HCT116 (cell line): ENCODE data around the gene BAIAP2L2. TPM values are rescaled to one million over a fixed set of nuclear protein-coding genes. Genes with fewer than 3 reads are reported as not detected.

Experiments
- ATAC-seq: fragments of 200-7000 bp; cut with Tn5 transposase; 2 replicates; pipeline ENCODE4 v1.9.1; 2020; ENCODE audit warnings: mild to moderate bottlenecking, moderate library complexity
- BruUV-seq: library from RNA; stranded (reverse); fragments of 400-500 nt; replicated peaks from 2 replicates; lab custom pipeline; 2021; lab: Mats Ljungman, UMichigan
- CTCF ChIA-PET: fragments of 300-600 bp; sonication (Branson Sonifier 250); formaldehyde crosslinking; loops from one replicate; lab custom pipeline; 2021; ENCODE audit warnings: antibody characterized with exemption; lab: Charles Lee
- POLR2A ChIA-PET: fragments of 300-600, 350-600 bp; sonication (Branson Sonifier 250); formaldehyde crosslinking; loops from one replicate; lab custom pipeline; 2021; ENCODE audit warnings: antibody characterized with exemption; lab: Charles Lee
- RAD21 ChIA-PET, 2 experiments: fragments of 300-600 bp; sonication (Branson Sonifier 250); formaldehyde crosslinking; loops; one replicate each; lab custom pipeline; 2023; ENCODE audit warnings: low total read pairs in 2 of 2; ENCODE audit not compliant: uncharacterized antibody in 2 of 2, unreplicated experiment in 2 of 2, low non-redundant PET in 1 of 2; lab: Charles Lee
- DNase-seq: peaks from one replicate; pipeline ENCODE4 v3.0.0-alpha.2; 2010; ENCODE audit warnings: low read depth, low spot score
- H2AFZ ChIP-seq: fragments of 200-600 bp; shearing (Covaris generic), sonication (generic); 2 replicates; pipeline ENCODE4 v1.6.1; 2017; ENCODE audit warnings: low read depth, mixed run types, mixed read lengths, antibody characterized with exemption, low read length; ENCODE audit not compliant: poor library complexity, severe bottlenecking
- H3K27ac ChIP-seq: 2 replicates; pipeline ENCODE4 v1.5.1; 2012; ENCODE audit warnings: low read depth, low read length
- H3K27me3 ChIP-seq: fragments of 200-600 bp; sonication (generic); 2 replicates; pipeline ENCODE4 v1.6.1; 2016; ENCODE audit warnings: mixed run types, low read length, mixed read lengths; ENCODE audit not compliant: insufficient read depth
- H3K36me3 ChIP-seq, 2 experiments: fragments of 200-500 bp in 1 of 2; fragments of 200-600 bp in 1 of 2; sonication (Bioruptor generic) in 1 of 2; sonication (generic) in 1 of 2; 2 replicates each; pipeline versions ENCODE4 v1.5.1 to v1.6.1; 2014 to 2016; ENCODE audit warnings: low read length in 2 of 2, inconsistent platforms in 1 of 2, mixed read lengths in 1 of 2, mixed run types in 1 of 2; ENCODE audit not compliant: insufficient read depth in 2 of 2, control insufficient read depth in 1 of 2
- H3K4me1 ChIP-seq, 2 experiments: fragments of 200-600 bp in 1 of 2; sonication (generic) in 1 of 2; 2 replicates each; pipeline versions ENCODE4 v1.5.1 to v1.6.1; 2012 to 2017; ENCODE audit warnings: low read length in 2 of 2, inconsistent platforms in 1 of 2, mild to moderate bottlenecking in 1 of 2, mixed read lengths in 1 of 2, mixed run types in 1 of 2, moderate library complexity in 1 of 2; ENCODE audit not compliant: insufficient read depth in 2 of 2, control insufficient read depth in 1 of 2
- H3K4me2 ChIP-seq: fragments of 200-600 bp; sonication (generic); 2 replicates; pipeline ENCODE4 v1.6.1; 2017; ENCODE audit warnings: mixed run types, low read length, mixed read lengths
- H3K4me3 ChIP-seq, 2 experiments: fragments of 200-600 bp in 1 of 2; sonication (generic) in 1 of 2; replicated peaks in 1 of 2; 2 replicates each; pipeline ENCODE4 v1.5.1; 2011 to 2016; ENCODE audit warnings: low read length in 2 of 2, control low read depth in 1 of 2, low read depth in 1 of 2, mild to moderate bottlenecking in 1 of 2, mixed read lengths in 1 of 2, mixed run types in 1 of 2
- H3K79me2 ChIP-seq: fragments of 200-600 bp; sonication (generic); 2 replicates; pipeline ENCODE4 v1.6.1; 2017; ENCODE audit warnings: mild to moderate bottlenecking, mixed run types, low read length, moderate library complexity, mixed read lengths; ENCODE audit not compliant: insufficient read depth
- H3K9ac ChIP-seq: fragments of 200-600 bp; sonication (generic); 2 replicates; pipeline ENCODE4 v1.6.1; 2016; ENCODE audit warnings: low read length, mixed read lengths
- H3K9me2 ChIP-seq: fragments of 200-600 bp; sonication (generic), shearing (Covaris generic); 2 replicates; pipeline ENCODE4 v1.6.1; 2017; ENCODE audit warnings: mixed run types, mild to moderate bottlenecking, moderate library complexity; ENCODE audit not compliant: insufficient read depth
- H3K9me3 ChIP-seq, 2 experiments: fragments of 200-500 bp in 1 of 2; fragments of 200-600 bp in 1 of 2; sonication (Bioruptor generic) in 1 of 2; sonication (generic) in 1 of 2; 2 replicates each; pipeline ENCODE4 v1.6.1; 2014 to 2017; ENCODE audit warnings: low read length in 2 of 2, mixed read lengths in 2 of 2, inconsistent platforms in 1 of 2, low read depth in 1 of 2, mild to moderate bottlenecking in 1 of 2, mixed run types in 1 of 2, moderate library complexity in 1 of 2; ENCODE audit not compliant: control insufficient read depth in 1 of 2, insufficient read depth in 1 of 2
- H4K20me1 ChIP-seq: fragments of 200-600 bp; sonication (generic), shearing (Covaris generic); 2 replicates; pipeline ENCODE4 v1.6.1; 2017; ENCODE audit warnings: mixed run types, mild to moderate bottlenecking, moderate library complexity; ENCODE audit not compliant: insufficient read depth
- CBX3 ChIP-seq: IDR thresholded peaks from 2 replicates; pipeline ENCODE4 v1.6.1; 2012; ENCODE audit warnings: low read depth
- CEBPB ChIP-seq: IDR thresholded peaks from 2 replicates; pipeline ENCODE4 v1.6.1; 2012; ENCODE audit warnings: low read depth
- EGR1 ChIP-seq: IDR thresholded peaks from 2 replicates; pipeline ENCODE4 v1.6.1; 2012; ENCODE audit warnings: low read depth
- EZH2 ChIP-seq: fragments of 200-600 bp; sonication (generic); IDR thresholded peaks from 2 replicates; pipeline ENCODE4 v1.6.1; 2017; ENCODE audit warnings: antibody characterized with exemption, mixed run types
- EZH2phosphoT487 ChIP-seq: fragments of 200-600 bp; IDR thresholded peaks from 2 replicates; pipeline ENCODE4 v1.6.1; 2018; ENCODE audit warnings: antibody characterized with exemption, borderline replicate concordance
- FOSL1 ChIP-seq: IDR thresholded peaks from 2 replicates; pipeline ENCODE4 v1.6.1; 2012; ENCODE audit warnings: low read depth
- POLR2AphosphoS5 ChIP-seq: IDR thresholded peaks from 2 replicates; pipeline ENCODE4 v1.6.1; 2011; ENCODE audit warnings: mild to moderate bottlenecking, low read depth, low read length, moderate library complexity
- SP1 ChIP-seq: IDR thresholded peaks from 2 replicates; pipeline ENCODE4 v1.6.1; 2012; ENCODE audit warnings: low read depth
- SRF ChIP-seq: IDR thresholded peaks from 2 replicates; pipeline ENCODE4 v1.6.1; 2012; ENCODE audit warnings: low read depth
- ZBTB33 ChIP-seq: IDR thresholded peaks from 2 replicates; pipeline ENCODE4 v1.6.1; 2011; ENCODE audit warnings: mild to moderate bottlenecking, low read length, moderate library complexity; ENCODE audit not compliant: insufficient replicate concordance; ENCODE audit errors: extremely low read depth
- ZFX ChIP-seq: fragments of 450-650 bp; IDR thresholded peaks from 2 replicates; pipeline ENCODE4 v1.6.1; 2017
- ZNF274 ChIP-seq: fragments of 200-500 bp; sonication (Bioruptor generic); IDR thresholded peaks from 2 replicates; pipeline ENCODE4 v1.6.1; 2014; ENCODE audit warnings: mild to moderate bottlenecking, low read depth, low read length, inconsistent platforms
- intact Hi-C: fragments of 100-400 bp; cut with micrococcal nuclease; formaldehyde crosslinking; loops from 2 replicates; pipeline ENCODE4 v1.10.0; 2022
- total RNA-seq: library from RNA; stranded (reverse); gene quantifications from one replicate; pipeline ENCODE4 v1.2.1, GENCODE V29; 2021; ENCODE audit not compliant: unreplicated experiment
- TF ChIP-seq, protein P1 (sequence below): IDR thresholded peaks from 2 replicates; pipeline ENCODE4 v1.6.1; 2012

BAIAP2L2 gene
- total RNA-seq, 1 experiment from 2014 or later: 1.0 TPM

DNA sequence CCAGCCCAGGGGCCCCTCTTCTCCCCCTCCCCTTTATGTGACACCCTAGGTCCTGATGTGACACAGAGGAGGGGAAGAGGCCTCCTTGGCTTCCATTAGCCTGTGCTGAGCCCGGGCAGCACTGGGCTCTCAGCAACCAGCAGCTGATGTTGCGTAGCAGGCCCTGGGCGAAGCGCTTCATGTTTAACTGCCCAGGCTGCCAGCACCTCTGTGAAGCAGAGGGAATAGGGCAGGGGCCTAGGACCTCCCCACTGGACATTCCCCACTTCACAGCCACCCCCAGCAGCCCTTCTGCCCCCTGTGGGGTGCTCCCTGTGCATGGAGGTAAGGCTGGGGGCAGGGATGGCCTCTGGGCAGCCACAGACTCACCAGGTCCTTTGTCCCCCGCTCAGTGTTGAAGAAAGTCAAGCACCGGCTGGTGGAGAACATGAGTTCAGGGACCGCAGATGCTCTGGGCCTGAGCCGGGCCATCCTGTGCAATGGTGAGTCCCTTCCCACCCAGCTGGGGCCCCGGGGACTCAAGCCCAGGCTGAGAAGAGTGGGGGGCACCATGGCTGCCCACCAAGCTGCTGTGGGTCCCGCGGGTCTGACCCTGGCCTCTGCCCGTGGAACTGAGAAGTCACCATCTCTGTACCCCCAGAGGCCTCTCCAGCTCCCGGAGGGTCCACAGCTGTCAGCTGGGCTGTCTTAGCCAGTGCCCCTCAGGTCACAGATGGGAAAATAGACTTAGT lies 41.7 kb downstream of the BAIAP2L2 start:
- RAD21 ChIA-PET: no interaction called here
- no peak for ATAC-seq
- no peak for TF ChIP-seq FOSL1
- TF ChIP-seq, protein P1, sequence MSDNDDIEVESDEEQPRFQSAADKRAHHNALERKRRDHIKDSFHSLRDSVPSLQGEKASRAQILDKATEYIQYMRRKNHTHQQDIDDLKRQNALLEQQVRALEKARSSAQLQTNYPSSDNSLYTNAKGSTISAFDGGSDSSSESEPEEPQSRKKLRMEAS: no peak

DNA sequence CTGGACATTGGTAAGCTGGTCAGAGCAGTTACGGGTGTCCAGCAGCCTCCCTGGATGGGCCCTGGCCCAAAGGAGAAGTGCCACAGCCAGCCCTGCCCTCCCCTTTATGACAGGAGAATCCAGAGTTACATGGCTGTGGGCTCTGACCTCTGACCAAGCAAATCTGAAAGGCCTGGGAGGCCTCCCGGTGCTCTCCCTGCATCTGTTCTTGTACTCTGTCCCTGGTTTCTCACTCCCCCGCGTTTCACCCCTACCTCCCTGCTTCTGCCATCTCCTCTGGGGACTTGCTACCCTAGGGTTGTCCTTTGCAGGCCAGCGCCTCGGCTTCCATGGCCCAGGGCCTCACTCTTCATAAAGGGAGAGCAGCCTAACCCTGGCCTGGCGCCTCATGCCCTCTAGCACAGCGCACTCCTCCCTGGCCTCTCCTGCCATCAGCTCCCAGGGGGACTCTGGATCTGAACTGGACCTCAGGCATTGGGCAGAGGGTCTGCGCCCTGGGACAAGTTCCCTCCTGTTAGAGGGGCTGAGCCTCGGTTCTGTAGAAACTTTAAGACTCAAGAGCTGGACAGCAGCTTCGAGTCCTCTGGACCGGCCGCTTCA lies 42.6 kb downstream of the BAIAP2L2 start:
- Histone ChIP-seq H3K9me3 (no peaks in the 10 kb centered on the region), H3K36me3 (peaks cover 18 to 22% of the 10 kb centered on the region in 2 experiments; a peak in 3 of 4 replicates), H3K4me1 (no peaks in the 10 kb centered on the region), H3K4me2 (no peak overlapping the region), H3K4me3 (no peak overlapping the region), H3K9me2 (no peaks in the 10 kb centered on the region), H3K27ac (no peak overlapping the region), H3K9ac (no peak overlapping the region), H3K27me3 (no peaks in the 10 kb centered on the region), H4K20me1 (no peaks in the 10 kb centered on the region), H2AFZ (no peak overlapping the region), H3K79me2 (no peaks in the 10 kb centered on the region)
- ATAC-seq (no peak), DNase-seq (no peak)
- ChIA-PET RAD21 (no interaction called here), POLR2A (no interaction called here), CTCF (no interaction called here)
- intact Hi-C loops: no loop called here
- no TSS peak for BruUV-seq
- TF ChIP-seq EZH2: no peak
- TF ChIP-seq, protein P1: no peak
- no peak for TF ChIP-seq SP1
- TF ChIP-seq SRF: no peak
- no peak for TF ChIP-seq CEBPB
- no peak for TF ChIP-seq CBX3
- no peak for TF ChIP-seq ZBTB33
- no peak for TF ChIP-seq EGR1
- TF ChIP-seq ZFX: no peak
- TF ChIP-seq ZNF274: no peak
- no peak for TF ChIP-seq POLR2AphosphoS5
- TF ChIP-seq EZH2phosphoT487: no peak
- TF ChIP-seq FOSL1: no peak

More for the DNA sequence above, 41.7 kb downstream of the BAIAP2L2 start:
- no peak overlapping the region for H3K4me3 ChIP-seq
- ChIA-PET POLR2A (no interaction called here), CTCF (no interaction called here)
- H3K79me2 ChIP-seq: no peaks in the 10 kb centered on the region
- BruUV-seq: no TSS peak
- no peaks in the 10 kb centered on the region for H3K4me1 ChIP-seq
- H4K20me1 ChIP-seq: no peaks in the 10 kb centered on the region
- peaks cover 12 to 24% of the 10 kb centered on the region in 2 experiments; a peak in 3 of 4 replicates for H3K36me3 ChIP-seq
- no peaks in the 10 kb centered on the region for H3K27me3 ChIP-seq
- no peak overlapping the region for H2AFZ ChIP-seq
- no peak for DNase-seq
- H3K9me2 ChIP-seq: no peaks in the 10 kb centered on the region
- no peaks in the 10 kb centered on the region for H3K9me3 ChIP-seq
- H3K9ac ChIP-seq: no peak overlapping the region
- no peak overlapping the region for H3K27ac ChIP-seq
- no peak overlapping the region for H3K4me2 ChIP-seq
- intact Hi-C loops: no loop called here
